Left ventricle myocardium inferior (tissue), 1 donor: ENCODE results near the gene HEATR5A. TPM values are rescaled to one million over a fixed set of nuclear protein-coding genes. Genes with fewer than 3 reads are reported as not detected.

Experiments used
- DNase-seq: peaks from one replicate; pipeline ENCODE4 v3.0.0-alpha.2; 2020
- H3K27ac ChIP-seq: fragments of 200-600 bp; replicated peaks from 2 replicates; pipeline ENCODE4 v1.8.0; 2021
- H3K27me3 ChIP-seq: fragments of 200-600 bp; 2 replicates; pipeline ENCODE4 v1.8.0; 2021; ENCODE audit warnings: low read depth
- H3K36me3 ChIP-seq: fragments of 200-600 bp; 2 replicates; pipeline ENCODE4 v1.8.0; 2021
- H3K4me1 ChIP-seq: fragments of 200-600 bp; 2 replicates; pipeline ENCODE4 v1.8.0; 2021
- H3K4me3 ChIP-seq: fragments of 200-600 bp; 2 replicates; pipeline ENCODE4 v1.8.0; 2021; ENCODE audit warnings: mild to moderate bottlenecking, moderate library complexity
- H3K9me3 ChIP-seq: fragments of 200-600 bp; replicated peaks from 2 replicates; pipeline ENCODE4 v1.8.0; 2021
- intact Hi-C: fragments of 100-400 bp; cut with micrococcal nuclease; formaldehyde crosslinking; loops from one replicate; pipeline ENCODE4 v1.11.0; 2022
- total RNA-seq: library from RNA; stranded (reverse); fragmentation: NEBNext Ultra II Directional; extraction: Animal tissue kit (Norgen Biotek cat#: 25700); gene quantifications from one replicate; pipeline ENCODE4 v1.2.1, GENCODE V29; 2021
- TF ChIP-seq, protein P1 (sequence below): fragments of 200-600 bp; IDR thresholded peaks from 2 replicates; pipeline ENCODE4 v1.8.0; 2021; ENCODE audit warnings: antibody characterized with exemption, mild to moderate bottlenecking, borderline replicate concordance
- donor health status: DM: no; HTN: yes; CAD: no; lungs with severe emphysema.

HEATR5A gene
- total RNA-seq, 1 donor from 2014 or later: 51.8 TPM

DNA sequence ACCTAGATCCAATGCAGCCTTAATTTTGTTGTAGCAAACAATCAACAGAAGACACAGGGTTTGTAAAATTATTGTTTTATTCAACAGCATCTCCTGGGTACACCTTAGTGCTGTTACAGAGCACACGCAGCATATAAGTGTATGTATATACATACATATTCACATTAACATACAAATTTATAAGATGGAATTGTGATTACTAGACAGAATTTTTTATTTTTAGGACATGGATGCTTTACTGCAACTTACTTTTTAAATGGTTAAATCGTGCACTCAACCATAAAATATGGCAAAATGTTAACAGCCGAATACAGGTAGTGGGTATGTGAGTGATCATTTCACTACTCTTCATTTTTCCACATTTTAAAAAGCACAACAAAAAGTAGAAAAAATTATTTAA is 16.6 kb downstream of the HEATR5A start:
- Histone ChIP-seq H3K36me3 (peaks cover 30% of the 10 kb centered on the region), H3K27me3 (no peaks in the 10 kb centered on the region), H3K4me1 (peaks cover 34% of the 10 kb centered on the region), H3K4me3 (no peak overlapping the region), H3K9me3 (no peaks in the 10 kb centered on the region), H3K27ac (no peak overlapping the region)
- TF ChIP-seq, protein P1, sequence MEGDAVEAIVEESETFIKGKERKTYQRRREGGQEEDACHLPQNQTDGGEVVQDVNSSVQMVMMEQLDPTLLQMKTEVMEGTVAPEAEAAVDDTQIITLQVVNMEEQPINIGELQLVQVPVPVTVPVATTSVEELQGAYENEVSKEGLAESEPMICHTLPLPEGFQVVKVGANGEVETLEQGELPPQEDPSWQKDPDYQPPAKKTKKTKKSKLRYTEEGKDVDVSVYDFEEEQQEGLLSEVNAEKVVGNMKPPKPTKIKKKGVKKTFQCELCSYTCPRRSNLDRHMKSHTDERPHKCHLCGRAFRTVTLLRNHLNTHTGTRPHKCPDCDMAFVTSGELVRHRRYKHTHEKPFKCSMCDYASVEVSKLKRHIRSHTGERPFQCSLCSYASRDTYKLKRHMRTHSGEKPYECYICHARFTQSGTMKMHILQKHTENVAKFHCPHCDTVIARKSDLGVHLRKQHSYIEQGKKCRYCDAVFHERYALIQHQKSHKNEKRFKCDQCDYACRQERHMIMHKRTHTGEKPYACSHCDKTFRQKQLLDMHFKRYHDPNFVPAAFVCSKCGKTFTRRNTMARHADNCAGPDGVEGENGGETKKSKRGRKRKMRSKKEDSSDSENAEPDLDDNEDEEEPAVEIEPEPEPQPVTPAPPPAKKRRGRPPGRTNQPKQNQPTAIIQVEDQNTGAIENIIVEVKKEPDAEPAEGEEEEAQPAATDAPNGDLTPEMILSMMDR: no peak
- intact Hi-C loops: no loop called here
- DNase-seq: no peak

DNA sequence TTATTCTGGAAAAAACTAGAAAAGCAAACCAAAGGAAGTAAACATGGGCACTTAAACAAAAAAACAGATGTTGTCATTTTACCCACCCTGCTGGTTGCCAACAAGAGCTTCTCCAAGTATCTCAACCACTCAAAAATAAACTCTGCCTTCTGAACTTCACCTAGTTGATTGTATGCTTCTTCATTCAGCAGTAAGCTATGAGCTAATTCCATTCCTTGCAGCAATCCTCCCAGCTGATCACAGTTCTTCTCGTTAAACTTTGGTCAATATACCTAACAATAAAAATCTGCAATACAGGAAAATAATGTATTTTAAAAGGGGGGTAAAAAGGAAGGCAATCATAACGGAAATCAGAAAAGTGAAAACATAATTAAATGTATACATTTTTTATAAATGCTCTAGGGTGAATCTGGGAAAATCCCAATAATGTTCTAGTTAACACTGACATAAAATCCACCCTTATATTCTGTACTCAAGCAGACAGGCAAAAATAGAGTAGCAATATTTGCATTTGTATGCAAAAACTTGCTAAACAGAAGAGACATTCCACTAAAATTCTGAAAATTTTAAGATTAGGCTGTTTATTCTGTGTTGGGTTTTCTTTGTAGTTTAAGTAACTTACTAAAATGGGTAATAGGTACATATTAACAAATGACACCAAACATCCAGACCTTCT is 17.4 kb downstream of the HEATR5A start:
- TF ChIP-seq, protein P1: no peak
- no peak for DNase-seq
- intact Hi-C loops: no loop called here
- Histone ChIP-seq H3K9me3 (no peaks in the 10 kb centered on the region), H3K27me3 (no peaks in the 10 kb centered on the region), H3K4me1 (peaks cover 34% of the 10 kb centered on the region), H3K36me3 (peaks cover 38% of the 10 kb centered on the region), H3K27ac (no peak overlapping the region), H3K4me3 (no peak overlapping the region)

DNA sequence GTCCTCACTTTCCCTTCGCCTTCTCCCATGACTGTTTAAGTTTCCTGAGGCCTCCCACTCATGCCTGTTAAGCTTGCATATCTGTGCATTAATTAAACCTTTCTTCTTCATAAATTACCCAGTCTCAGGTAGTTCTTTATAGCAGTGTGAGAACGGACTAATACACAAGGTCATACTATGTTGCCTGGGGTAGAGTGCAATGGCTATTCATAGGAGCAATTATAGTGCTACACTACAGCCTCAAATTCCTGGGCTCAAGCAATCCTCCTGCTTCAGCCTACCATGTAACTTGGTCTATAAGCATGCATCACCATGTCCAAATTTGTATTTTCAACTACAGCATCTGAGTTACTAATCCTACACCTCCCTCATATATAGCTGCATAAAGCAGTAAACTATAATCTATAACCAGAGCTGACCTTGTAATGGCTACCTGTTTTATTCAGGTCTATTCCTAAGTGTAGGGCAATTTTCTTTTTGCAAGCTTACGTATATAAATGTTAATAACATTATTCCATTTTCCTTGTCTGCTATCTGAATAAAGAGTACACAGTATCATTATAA is 18.9 kb downstream of the HEATR5A start:
- TF ChIP-seq, protein P1: no peak
- intact Hi-C loops: no loop called here
- no peak for DNase-seq
- H3K27me3 ChIP-seq: no peaks in the 10 kb centered on the region
- peaks cover 34% of the 10 kb centered on the region for H3K4me1 ChIP-seq
- no peak overlapping the region for H3K4me3 ChIP-seq
- H3K9me3 ChIP-seq: no peaks in the 10 kb centered on the region
- no peak overlapping the region for H3K27ac ChIP-seq
- H3K36me3 ChIP-seq: peaks cover 44% of the 10 kb centered on the region

DNA sequence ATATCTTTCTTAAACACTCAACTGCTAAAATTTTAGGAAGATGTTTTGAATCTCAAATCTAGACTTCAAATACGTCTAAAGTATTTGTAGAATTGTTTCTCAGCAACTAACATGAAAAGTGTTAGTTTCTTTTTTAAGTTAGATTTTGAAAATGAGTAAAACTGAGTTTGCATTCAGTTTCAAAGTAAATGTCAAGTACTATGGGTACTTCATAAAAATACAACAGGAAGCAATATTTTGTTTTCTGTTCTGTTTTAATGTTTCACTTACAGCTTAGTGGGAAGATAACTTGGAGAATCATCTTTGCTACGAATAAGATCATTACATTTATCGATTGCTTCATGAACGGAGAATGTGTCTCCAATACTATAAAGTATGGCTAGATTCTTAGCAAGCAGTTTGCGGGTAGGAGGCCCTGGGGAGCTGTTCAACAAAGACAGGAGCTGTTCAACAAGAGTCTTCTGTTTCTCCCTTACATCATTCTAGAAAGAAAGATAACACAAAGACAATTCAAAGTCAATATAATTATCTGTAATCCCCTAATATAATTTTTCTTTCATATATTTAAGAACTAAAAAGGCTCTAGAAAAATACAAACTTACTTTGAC is 20.2 kb downstream of the HEATR5A start:
- peaks cover 28% of the 10 kb centered on the region for H3K4me1 ChIP-seq
- intact Hi-C loops: no loop called here
- H3K4me3 ChIP-seq: no peak overlapping the region
- H3K36me3 ChIP-seq: peaks cover 53% of the 10 kb centered on the region
- no peak overlapping the region for H3K27ac ChIP-seq
- TF ChIP-seq, protein P1: no peak
- no peaks in the 10 kb centered on the region for H3K9me3 ChIP-seq
- H3K27me3 ChIP-seq: no peaks in the 10 kb centered on the region
- no peak for DNase-seq

DNA sequence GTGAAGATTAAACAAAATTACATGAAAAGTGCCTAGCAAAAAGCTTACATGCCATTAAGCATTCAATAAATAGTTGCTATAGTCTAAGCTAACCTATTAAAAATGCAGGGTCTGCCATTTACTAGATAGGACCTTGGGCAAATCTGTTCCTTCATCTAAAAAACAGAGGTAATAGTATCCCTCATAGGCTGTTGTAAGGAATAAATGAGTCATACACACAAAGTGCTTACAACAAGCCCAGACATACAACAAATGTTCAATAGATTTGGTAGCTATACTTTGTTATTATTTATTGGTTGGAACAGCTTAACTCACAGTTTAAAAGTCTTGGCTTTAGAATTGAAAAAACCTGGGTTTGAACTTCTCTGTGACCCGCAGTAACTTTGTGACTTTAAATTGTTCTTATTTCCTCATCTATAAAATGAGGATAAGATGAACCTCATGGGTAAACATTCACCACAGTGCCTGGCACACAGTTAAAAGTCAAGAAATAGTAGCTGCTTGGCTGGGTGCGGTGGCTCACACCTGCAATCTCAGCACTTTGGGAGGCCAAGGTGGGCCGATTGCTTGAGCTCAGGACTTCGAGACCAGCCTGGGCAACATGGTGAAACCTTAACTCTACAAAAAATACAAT is 24.7 kb downstream of the HEATR5A start:
- H3K4me3 ChIP-seq: no peak overlapping the region
- intact Hi-C loops: no loop called here
- no peaks in the 10 kb centered on the region for H3K9me3 ChIP-seq
- no peak for DNase-seq
- H3K27me3 ChIP-seq: no peaks in the 10 kb centered on the region
- no peak overlapping the region for H3K27ac ChIP-seq
- H3K4me1 ChIP-seq: no peaks in the 10 kb centered on the region
- TF ChIP-seq, protein P1: no peak
- peaks cover 80% of the 10 kb centered on the region for H3K36me3 ChIP-seq
